ENCODE data around the gene SLC41A3. TPM values are rescaled to one million over a fixed set of nuclear protein-coding genes. Genes with fewer than 3 reads are reported as not detected.

The SLC41A3 gene
- total RNA-seq, 1 experiment from 2014 or later, result 35.5 TPM

- Mint-ChIP-seq H3K4me1 (peaks cover 0 to 2% of the 10 kb centered on the region in 2 experiments; a peak in 1 of 4 replicates), H3K4me3 (no peak overlapping the region), H3K27ac (no peak overlapping the region), H3K27me3 (ENCODE audit: low read depth) (no peaks in the 10 kb centered on the region), H3K9me3 (no peaks in the 10 kb centered on the region), H3K36me3 (ENCODE audit: insufficient read depth in 1 of 3, low read depth in 3 of 3) (peaks cover 3 to 13% (median 5%) of the 10 kb centered on the region in 3 experiments; a peak in 5 of 7 replicates)
- H2BK12ac ChIP-seq (ENCODE audit: insufficient read length, low read depth, low read length), result no peak overlapping the region
- H3K56ac ChIP-seq (ENCODE audit: insufficient read length, low read depth, low read length), result no peak overlapping the region
- H4K8ac ChIP-seq (replicated peaks; ENCODE audit: insufficient read length, low read depth, low read length), result no peak overlapping the region
- H4K5ac ChIP-seq (ENCODE audit: insufficient read length, low read depth, low read length), result no peak overlapping the region
- H2BK20ac ChIP-seq (ENCODE audit: low read depth, low read length, poor library complexity, severe bottlenecking), result no peak overlapping the region
- H2BK120ac ChIP-seq (ENCODE audit: low read depth, low read length, poor library complexity, severe bottlenecking), result no peak overlapping the region
- no peak for TF ChIP-seq CTCF (conservative IDR thresholded peaks at IDR 0.05)
- no peaks in the 10 kb centered on the region for H4K20me1 ChIP-seq (ENCODE audit: control insufficient read depth, insufficient read depth, insufficient read length)
- no peak overlapping the region for H2AFZ ChIP-seq (ENCODE audit: low read length)
- no peaks in the 10 kb centered on the region for H3K79me1 ChIP-seq (ENCODE audit: insufficient read depth, low read depth, low read length, poor library complexity, severe bottlenecking)
- WGBS (ENCODE audit: extremely low coverage, insufficient read length, low lambda C conversion rate), result no CpG with 5 or more reads among the region's 3 CpGs
- no peak overlapping the region for H2AK5ac ChIP-seq (ENCODE audit: insufficient read length, low read length)
- DNase-seq, result no peak
- H3K4ac ChIP-seq (ENCODE audit: low read depth, low read length), result no peak overlapping the region
- no peak overlapping the region for H3K14ac ChIP-seq (ENCODE audit: insufficient read depth, low read length)
- no peak overlapping the region for H3K9ac ChIP-seq (ENCODE audit: extremely low read depth, insufficient read length, low read length)
- no peaks in the 10 kb centered on the region for H3K9me3 ChIP-seq (ENCODE audit: control insufficient read depth, low read depth, low read length)
- H3T11ph ChIP-seq (ENCODE audit: low read length), result no peak overlapping the region
- no peaks in the 10 kb centered on the region for H3K23me2 ChIP-seq (ENCODE audit: insufficient read length, low read depth, low read length, poor library complexity, severe bottlenecking)
- H3K23ac ChIP-seq (ENCODE audit: insufficient read length, low read depth, low read length), result no peak overlapping the region
- no peak overlapping the region for H3K4me2 ChIP-seq (ENCODE audit: insufficient read depth, insufficient read length, low read length)
- no peaks in the 10 kb centered on the region for H3K27me3 ChIP-seq (ENCODE audit: insufficient read depth, low read length)
- no peaks in the 10 kb centered on the region for H3K79me2 ChIP-seq (ENCODE audit: insufficient read depth, low read length)
- H3K27ac ChIP-seq (ENCODE audit: insufficient read length, low read depth, low read length), result no peak overlapping the region
- no peak overlapping the region for H3K18ac ChIP-seq (ENCODE audit: insufficient read length, low read depth, low read length)
- no peaks in the 10 kb centered on the region for H3K4me1 ChIP-seq (ENCODE audit: insufficient read depth, low read length)
- H4K91ac ChIP-seq (ENCODE audit: insufficient read length, low read depth, low read length), result no peak overlapping the region
- H2BK15ac ChIP-seq (ENCODE audit: low read depth, low read length), result no peak overlapping the region
- no peak overlapping the region for H2BK5ac ChIP-seq (ENCODE audit: insufficient read length, low read length)
Measured at GRCh38 chr3:126050050-126050392, 33.9 kb downstream of the SLC41A3 start.
